ENCODE measurements around the gene ERC2. TPM values are rescaled to one million over a fixed set of nuclear protein-coding genes. Genes with fewer than 3 reads are reported as not detected.

Gene ERC2
- total RNA-seq, 1 experiment from 2014 or later: 0.90 TPM

- intact Hi-C loops (cut with micrococcal nuclease; ENCODE audit: unreplicated experiment): no loop called here
- CTCF ChIA-PET: no interaction called here
- BruUV-seq (replicated peaks): no TSS peak
- Histone ChIP-seq H3K4me1 (ENCODE audit: insufficient read depth, low read length, poor library complexity, severe bottlenecking) (no peaks in the 10 kb centered on the region), H3K27ac (ENCODE audit: low read depth, low read length, poor library complexity, severe bottlenecking) (no peak overlapping the region), H3K27me3 (replicated peaks; ENCODE audit: insufficient read depth, low read depth, low read length, poor library complexity) (no peaks in the 10 kb centered on the region), H3K4me3 (ENCODE audit: low read depth, low read length, poor library complexity, severe bottlenecking) (no peak overlapping the region), H3K9me3 (ENCODE audit: low read depth, low read length, poor library complexity, severe bottlenecking) (no peaks in the 10 kb centered on the region), H3K36me3 (ENCODE audit: insufficient read depth, low read length, poor library complexity, severe bottlenecking) (no peaks in the 10 kb centered on the region)
- TF ChIP-seq CTCF (conservative IDR thresholded peaks at IDR 0.05; ENCODE audit: low read depth, low read length) (no peak), EZH2 (IDR thresholded peaks at IDR 0.05; ENCODE audit: borderline replicate concordance, low read depth, low read length, poor library complexity, severe bottlenecking) (no peak)
- no peak for DNase-seq (ENCODE audit: low spot score)
- POLR2A ChIA-PET (ENCODE audit: low non-redundant PET): no interaction called here
Observed at GRCh38 chr3:55942868-55943267, 525.4 kb downstream of the ERC2 start.

- Histone ChIP-seq H3K27me3 (replicated peaks; ENCODE audit: insufficient read depth, low read depth, low read length, poor library complexity) (no peaks in the 10 kb centered on the region), H3K4me1 (ENCODE audit: insufficient read depth, low read length, poor library complexity, severe bottlenecking) (no peaks in the 10 kb centered on the region), H3K27ac (ENCODE audit: low read depth, low read length, poor library complexity, severe bottlenecking) (no peak overlapping the region), H3K36me3 (ENCODE audit: insufficient read depth, low read length, poor library complexity, severe bottlenecking) (no peaks in the 10 kb centered on the region), H3K4me3 (ENCODE audit: low read depth, low read length, poor library complexity, severe bottlenecking) (no peak overlapping the region), H3K9me3 (ENCODE audit: low read depth, low read length, poor library complexity, severe bottlenecking) (no peaks in the 10 kb centered on the region)
- intact Hi-C loops (cut with micrococcal nuclease; ENCODE audit: unreplicated experiment): no loop called here
- no peak for DNase-seq (ENCODE audit: low spot score)
- BruUV-seq (replicated peaks): no TSS peak
- ChIA-PET CTCF (no interaction called here), POLR2A (ENCODE audit: low non-redundant PET) (no interaction called here)
- no peak for TF ChIP-seq EZH2 (IDR thresholded peaks at IDR 0.05; ENCODE audit: borderline replicate concordance, low read depth, low read length, poor library complexity, severe bottlenecking)
- no peak for TF ChIP-seq CTCF (conservative IDR thresholded peaks at IDR 0.05; ENCODE audit: low read depth, low read length)
Observed at GRCh38 chr3:55939287-55939686, 529.0 kb downstream of the ERC2 start.

- Histone ChIP-seq H3K9me3 (ENCODE audit: low read depth, low read length, poor library complexity, severe bottlenecking) (no peaks in the 10 kb centered on the region), H3K36me3 (ENCODE audit: insufficient read depth, low read length, poor library complexity, severe bottlenecking) (no peaks in the 10 kb centered on the region), H3K27ac (ENCODE audit: low read depth, low read length, poor library complexity, severe bottlenecking) (no peak overlapping the region), H3K4me3 (ENCODE audit: low read depth, low read length, poor library complexity, severe bottlenecking) (no peak overlapping the region), H3K27me3 (replicated peaks; ENCODE audit: insufficient read depth, low read depth, low read length, poor library complexity) (no peaks in the 10 kb centered on the region), H3K4me1 (ENCODE audit: insufficient read depth, low read length, poor library complexity, severe bottlenecking) (no peaks in the 10 kb centered on the region)
- intact Hi-C loops (cut with micrococcal nuclease; ENCODE audit: unreplicated experiment): no loop called here
- CTCF ChIA-PET: no interaction called here
- no peak for TF ChIP-seq EZH2 (IDR thresholded peaks at IDR 0.05; ENCODE audit: borderline replicate concordance, low read depth, low read length, poor library complexity, severe bottlenecking)
- TF ChIP-seq CTCF (conservative IDR thresholded peaks at IDR 0.05; ENCODE audit: low read depth, low read length): no peak
- POLR2A ChIA-PET (ENCODE audit: low non-redundant PET): no interaction called here
- BruUV-seq (replicated peaks): no TSS peak
- DNase-seq (ENCODE audit: low spot score): no peak
Observed at GRCh38 chr3:55937301-55937700, 531.0 kb downstream of the ERC2 start.

Measured in A673 (cell line).